ENCODE data around the gene RUNX2.

Gene RUNX2

GRCh38 chr6:45436544-45437438 is 108.7 kb downstream of the RUNX2 start:
- peak; percentile 81 for DNase-seq

DNA sequence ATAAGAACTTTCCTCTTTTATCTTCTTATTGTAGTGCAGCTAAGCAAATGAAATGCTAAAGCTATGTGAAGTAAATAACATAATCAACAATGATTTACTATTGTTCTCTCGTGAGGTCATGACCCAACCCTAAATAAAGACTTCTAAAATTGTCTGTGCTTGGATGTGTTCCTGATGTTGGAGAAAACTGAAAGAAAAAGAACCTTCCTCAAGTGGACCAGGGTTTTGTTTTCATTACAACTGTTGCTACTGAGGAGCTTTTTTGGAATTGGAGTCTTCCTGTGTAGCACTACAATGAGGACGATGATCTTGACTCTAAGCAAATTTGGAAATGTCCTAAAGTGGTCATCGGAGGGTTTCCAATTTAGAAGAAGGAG is 109.3 kb downstream of the RUNX2 start:
- no peak for DNase-seq

DNA sequence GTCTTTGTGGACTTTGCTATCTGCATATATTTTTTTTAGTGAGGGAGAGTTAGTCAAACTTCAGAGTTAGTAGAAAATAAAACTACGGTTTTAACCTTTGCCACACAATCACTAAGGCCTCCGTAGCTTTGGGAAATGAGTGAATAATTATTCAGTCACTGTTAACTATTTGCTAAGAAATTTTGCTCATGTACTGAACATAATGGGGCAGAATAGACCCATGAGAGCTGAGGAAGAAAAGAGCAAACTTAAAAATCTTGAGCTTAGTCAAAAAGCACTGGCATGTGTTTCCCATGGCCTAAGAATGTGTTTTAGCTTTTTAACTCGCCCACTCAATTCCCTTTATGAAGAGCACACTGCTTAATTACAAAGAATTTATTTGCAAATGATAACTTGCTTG is 110.0 kb downstream of the RUNX2 start:
- no peak for DNase-seq

DNA sequence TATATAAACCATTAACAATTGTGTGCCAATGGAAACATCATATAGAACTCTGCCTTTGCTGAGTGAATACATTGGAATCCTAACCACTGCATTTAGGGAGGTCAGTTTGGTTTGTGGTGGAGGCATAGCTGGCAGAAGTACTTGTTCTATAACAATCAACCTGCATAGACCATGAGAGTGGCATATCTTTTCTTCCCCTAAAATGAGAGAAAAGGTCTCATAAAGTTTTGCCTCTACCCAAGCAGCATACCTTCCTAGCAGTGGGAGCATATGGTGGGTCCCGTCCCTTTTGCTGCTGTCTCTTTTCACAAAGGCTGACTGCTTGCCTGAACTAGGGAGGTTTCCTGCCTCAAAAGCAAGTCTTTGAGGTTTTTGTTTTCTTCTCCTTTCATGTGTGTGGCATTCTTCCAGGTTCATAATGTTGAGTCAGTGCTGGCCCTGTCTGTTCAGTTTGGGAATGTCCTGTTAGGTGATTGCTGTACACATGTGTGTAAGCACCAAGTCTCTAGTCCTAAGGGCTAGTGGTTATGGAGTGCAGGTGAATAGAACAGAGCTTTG is 110.8 kb downstream of the RUNX2 start:
- DNase-seq: peak; percentile 87

- DNase-seq: no peak
These were observed 111.3 kb downstream of the RUNX2 start for GRCh38 chr6:45439459-45439858.

- no peak for DNase-seq
These were observed 111.8 kb downstream of the RUNX2 start for GRCh38 chr6:45439861-45440388.

DNA sequence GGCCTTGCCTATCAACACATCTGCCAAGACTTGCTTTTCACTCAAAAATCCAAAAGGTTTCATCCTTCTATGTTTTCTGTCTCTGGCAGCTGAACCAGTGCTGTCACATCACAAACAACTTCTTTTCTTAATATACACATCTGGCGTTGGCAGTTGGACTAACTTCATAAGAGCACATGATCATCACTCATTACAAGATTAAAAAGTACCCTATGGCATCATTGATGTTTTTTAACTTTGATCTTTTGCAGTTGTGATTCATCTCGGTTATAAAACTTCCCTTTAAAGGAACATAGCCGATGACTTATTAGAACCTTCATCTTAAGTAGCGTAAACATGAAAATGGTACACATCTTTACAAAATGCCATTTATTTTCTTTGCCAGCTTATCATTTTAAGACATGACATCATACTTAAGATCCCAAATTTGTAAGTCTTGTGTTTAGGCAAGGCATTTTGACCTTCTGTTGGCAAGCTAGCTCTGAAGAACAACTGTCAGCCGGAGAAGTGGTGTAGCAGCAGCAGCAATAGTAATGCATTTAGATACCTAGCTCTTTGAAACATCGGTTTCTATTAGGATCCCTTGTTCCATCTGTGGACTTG is 113.8 kb downstream of the RUNX2 start:
- DNase-seq: no peak

DNA sequence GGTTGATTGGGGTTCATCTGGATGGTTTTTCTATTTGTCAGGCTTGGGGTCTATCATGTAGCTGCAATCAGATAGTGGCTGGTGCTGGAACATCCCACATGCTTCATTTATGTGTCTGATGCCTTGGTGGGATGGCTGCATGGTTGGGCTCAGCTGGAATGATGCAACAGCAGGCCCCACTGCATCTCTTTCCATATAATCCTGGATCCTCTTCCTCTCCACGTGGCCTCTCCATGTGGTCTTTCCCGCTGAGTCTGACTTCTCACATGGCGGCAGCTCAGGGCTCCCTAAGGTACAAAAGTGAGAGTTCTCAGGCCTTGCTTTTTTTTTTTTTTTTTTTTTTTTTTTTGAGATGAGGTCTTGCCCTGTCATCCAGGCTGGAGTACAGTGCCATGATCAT is 114.6 kb downstream of the RUNX2 start:
- DNase-seq: no peak

- no peak for DNase-seq
These were observed 117.2 kb downstream of the RUNX2 start for GRCh38 chr6:45445364-45445748.

GRCh38 chr6:45445749-45446549 is 117.8 kb downstream of the RUNX2 start:
- peak; percentile 100 for DNase-seq

GRCh38 chr6:45447005-45447404 is 118.9 kb downstream of the RUNX2 start:
- no peak for DNase-seq

DNA sequence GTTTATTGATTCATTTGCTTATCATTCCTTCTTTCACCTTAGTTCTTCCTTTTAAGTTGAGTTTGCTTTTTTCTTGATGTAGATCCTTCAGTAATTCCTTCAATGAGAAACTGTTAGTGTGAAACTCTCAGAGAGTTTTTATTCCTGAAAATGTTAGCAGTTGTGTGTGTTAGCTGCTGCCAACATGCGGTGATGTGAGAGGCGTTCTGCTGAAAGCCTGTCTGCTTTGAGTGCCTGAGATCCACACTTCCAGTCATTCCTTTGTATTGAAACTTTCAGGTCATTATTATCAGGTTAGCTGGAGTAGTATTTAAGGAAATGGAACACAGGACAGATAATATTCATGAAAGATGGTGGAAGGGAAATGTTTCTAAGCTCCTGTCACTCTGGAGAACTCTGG is 119.6 kb downstream of the RUNX2 start:
- no peak for DNase-seq

GRCh38 chr6:45448417-45449389 is 120.6 kb downstream of the RUNX2 start:
- peak; percentile 65 for DNase-seq

DNA sequence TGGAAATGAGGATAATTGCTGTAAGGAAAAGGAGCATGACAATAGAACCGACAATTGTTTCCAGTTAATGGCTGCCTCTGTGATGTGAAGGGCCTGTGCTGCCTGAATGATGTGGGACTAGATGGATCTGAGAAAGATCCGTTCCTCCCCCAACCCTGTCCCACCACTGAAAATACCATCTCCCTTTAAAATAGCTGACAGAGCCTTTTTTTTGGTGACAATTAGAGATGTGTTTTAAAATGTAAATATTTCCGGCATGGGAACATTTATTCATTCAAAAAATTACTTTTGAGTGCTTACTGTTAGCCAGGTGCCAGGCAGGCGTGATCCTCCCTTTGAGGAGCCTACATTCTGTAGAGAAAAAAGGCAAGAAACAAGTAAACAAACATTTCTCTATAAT is 122.0 kb downstream of the RUNX2 start:
- no peak for DNase-seq

DNA sequence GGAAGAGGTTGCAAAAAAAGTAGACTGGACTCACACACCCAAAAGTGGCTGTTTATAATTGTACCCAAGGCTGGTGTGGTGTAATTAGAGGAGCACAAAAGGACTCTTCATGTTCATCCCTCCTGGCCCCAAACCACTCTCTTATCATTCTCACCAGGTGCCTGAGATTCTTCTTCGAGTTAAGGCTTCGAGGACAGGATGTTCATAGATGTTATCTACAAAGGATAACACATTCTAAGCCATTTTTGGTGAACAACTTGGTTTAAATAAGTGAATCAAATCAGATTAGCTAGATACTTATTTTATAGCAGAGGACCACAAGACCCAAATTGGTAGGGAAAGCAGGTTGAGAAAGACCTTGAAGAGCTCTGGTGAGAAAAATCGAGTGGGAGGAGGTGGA is 122.7 kb downstream of the RUNX2 start:
- no peak for DNase-seq

DNA sequence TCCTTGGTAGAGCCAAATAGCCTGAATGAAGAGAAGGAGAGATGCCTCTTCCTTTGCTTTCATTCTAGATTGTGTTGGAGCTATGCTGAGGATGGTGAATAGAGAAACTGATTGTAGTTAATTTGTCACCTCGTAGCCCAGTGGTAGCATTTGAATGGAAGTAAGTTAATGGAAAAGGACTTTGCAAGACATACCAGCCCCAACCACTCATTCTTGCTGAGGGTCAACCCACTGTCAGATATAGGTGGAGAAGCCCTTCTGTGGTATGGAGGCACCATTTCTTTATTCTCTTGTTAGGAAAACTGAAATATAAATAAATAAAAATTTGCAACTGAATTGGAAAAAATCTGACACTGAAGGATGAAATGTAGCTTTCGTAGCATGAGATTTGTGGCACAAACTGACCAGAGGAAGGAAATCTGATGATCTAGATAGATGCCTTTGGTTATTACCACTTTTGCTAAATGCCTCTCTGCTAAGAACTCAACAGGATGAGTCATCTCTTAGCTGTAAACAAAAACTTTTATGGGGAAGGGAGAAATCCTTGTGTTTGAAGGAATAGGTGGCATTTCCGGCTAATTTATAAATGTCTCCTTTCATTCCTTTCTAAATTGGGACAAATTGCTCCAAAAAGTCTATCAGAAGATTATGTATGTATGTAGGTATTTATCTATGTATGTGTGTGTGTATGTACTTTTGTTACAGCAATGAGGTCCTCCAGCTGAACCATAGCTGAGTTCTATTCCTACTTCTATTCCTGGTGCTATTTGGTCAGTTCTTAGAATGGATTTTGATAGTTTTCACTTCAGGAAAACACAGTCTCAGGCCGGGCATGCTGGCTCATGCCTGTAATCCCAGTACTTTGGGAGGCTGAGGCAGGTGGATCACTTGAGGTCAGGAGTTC is 126.1 kb downstream of the RUNX2 start:
- peak; percentile 81 for DNase-seq

GRCh38 chr6:45455408-45455807 is 127.3 kb downstream of the RUNX2 start:
- DNase-seq: no peak

DNA sequence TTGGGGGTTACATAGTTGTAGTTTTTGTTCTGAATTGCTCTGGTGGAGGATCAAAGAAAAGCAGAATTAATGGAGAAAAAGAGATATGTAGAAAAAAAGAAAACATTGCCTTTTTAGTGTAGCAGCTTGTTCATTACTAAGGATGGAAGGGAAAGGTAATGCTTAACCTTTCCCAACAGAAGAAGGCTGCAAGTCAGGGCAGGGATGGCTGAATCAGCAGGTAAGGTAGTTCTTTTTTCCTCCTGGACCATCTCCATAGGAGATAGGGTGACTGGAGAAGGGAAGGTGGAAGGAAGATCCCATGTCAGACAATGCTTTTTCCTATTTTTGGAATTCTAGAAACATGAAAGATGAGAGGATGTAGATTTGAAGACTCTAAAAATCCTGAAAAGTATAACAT is 129.0 kb downstream of the RUNX2 start:
- no peak for DNase-seq

GRCh38 chr6:45458672-45459071 is 130.5 kb downstream of the RUNX2 start:
- no peak for DNase-seq

DNA sequence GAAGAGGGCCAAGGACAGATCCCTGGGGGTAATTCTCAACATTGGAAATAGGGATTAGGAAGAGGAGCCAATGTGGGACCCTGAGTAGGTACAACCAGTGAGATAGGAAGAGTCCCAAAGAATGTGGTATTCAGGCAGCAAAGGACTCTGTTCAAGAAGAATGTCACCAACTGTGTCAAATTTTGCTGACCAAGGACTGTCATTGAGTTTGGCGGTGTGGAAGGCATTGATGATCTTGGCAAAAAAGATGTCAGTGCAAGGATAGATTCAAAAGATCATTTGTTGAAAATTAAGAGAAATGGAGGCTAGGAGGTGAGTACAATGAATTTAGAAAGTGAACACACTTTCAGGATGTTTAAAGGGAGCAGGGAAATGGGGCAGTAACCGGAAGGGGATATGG is 132.0 kb downstream of the RUNX2 start:
- DNase-seq: no peak

GRCh38 chr6:45461486-45461885 is 133.4 kb downstream of the RUNX2 start:
- no peak for DNase-seq

Data from EL (cell line).